Tongue (tissue), 2 donors: ENCODE data around the gene CD74. TPM values are rescaled to one million over a fixed set of nuclear protein-coding genes. Genes with fewer than 3 reads are reported as not detected.
A peak's percentile ranks its signal among the peaks of the same experiment; 100 is the strongest.
"Not testable (repeated sequence)": the region's sequence is repeated elsewhere in the genome, so short reads cannot be mapped to it uniquely, and the experiment has no call there.

Experiments used
- DNase-seq: peaks from one replicate; pipeline ENCODE4 v3.0.0-alpha.2; 2015
- total RNA-seq: library from RNA; depleted of rRNA; stranded (reverse); fragments of >200 nt; gene quantifications from one replicate; pipeline ENCODE4 v1.2.3, GENCODE V29; 2014

Gene CD74
- total RNA-seq, 1 donor from 2014 or later = 75.4 TPM

GRCh38 chr5:150441813-150442698, 29.3 kb upstream of the CD74 start:
- DNase-seq = peak; percentile 39

DNA sequence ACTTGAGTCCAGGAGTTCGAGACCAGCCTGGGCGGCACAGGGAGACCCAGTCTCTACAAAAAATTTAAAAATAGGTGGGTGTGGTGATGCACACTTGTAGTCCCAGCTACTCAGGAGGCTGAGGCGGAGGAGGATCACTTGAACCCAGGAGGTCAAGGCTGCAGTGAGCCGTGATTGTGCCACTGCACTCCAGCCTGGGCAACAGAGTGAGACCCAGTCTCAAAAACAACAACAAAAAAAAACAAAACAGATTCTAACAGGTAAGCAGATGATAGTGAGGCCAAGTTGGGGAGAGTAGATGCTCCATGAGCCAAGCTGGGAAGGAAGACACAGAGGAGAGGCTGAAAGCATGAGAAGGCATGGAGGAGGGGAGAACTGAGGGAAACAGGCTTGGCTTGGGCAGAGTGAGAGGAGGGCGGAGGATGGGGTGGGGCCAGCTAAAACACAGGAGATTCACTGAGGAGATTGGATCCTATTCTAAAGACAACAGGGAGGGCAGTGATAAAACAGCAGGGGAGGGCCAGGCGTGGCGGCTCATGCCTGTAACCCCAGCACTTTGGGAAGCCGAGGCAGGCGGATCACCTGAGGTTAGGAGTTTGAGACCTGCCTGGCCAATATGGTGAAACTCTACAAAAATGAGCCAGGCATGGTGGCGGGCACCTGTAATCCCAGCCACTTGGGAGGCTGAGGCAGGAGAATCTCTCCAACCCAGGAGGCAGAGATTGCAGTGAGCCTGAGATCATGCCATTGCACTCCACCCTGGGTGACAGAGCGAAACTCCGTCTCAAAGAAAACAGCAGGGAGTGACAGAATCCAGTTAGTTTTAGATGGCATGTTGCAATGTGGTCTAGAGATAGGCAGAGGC, 28.5 kb upstream of the CD74 start:
- DNase-seq = no peak

DNA sequence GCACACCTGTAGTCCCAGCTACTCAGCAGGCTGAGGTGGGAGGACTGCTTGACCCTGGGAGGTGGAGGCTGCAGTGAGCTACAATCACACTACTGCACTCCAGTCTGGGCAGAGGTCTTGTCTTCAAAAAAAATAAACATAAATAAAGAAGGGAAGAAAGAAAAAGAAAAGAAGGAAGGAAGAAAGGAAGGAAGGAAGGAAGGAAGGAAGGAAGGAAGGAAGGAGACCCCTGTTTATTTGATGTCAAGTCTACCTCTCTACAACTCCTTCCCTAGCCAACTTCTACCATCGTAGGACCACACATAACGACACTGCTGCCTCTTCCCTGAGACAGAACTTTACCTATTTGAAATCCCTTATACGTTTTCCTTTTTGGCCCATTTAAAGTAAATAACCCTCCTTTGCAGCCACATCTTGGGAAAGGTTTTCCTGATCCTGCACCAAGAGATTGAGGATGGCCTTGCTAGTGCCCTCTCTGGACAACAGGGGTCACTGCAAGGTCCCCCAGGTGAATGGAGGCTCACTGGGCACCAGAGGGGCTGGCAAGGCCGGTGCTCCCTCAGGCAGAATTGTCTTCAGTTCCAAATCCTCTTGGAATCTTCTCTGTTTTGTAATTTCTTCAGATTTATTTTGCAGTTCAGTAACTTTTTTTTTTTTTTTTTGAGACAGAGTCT, 26.3 kb upstream of the CD74 start:
- DNase-seq = no peak

GRCh38 chr5:150436141-150436680, 23.5 kb upstream of the CD74 start:
- DNase-seq = peak; percentile 94

DNA sequence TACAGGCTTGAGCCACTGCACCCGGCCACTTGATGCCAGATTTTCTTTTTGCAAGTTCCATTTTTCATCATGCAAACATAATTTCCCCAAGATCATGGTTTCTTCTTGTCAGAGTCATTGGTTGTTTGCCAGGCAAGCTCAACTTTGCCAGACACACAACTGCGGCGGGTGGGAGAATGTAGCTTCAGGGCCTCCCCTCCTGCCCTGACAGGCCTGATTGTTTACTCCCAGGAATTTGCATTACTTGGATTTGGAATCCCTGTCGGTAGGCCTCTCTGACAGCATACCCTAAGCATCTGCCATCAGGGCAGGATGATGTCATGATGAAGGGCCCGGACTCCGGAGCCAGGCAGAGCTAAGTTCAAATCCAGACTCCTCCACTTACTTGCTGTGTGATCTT, 21.8 kb upstream of the CD74 start:
- peak; percentile 81 for DNase-seq

DNA sequence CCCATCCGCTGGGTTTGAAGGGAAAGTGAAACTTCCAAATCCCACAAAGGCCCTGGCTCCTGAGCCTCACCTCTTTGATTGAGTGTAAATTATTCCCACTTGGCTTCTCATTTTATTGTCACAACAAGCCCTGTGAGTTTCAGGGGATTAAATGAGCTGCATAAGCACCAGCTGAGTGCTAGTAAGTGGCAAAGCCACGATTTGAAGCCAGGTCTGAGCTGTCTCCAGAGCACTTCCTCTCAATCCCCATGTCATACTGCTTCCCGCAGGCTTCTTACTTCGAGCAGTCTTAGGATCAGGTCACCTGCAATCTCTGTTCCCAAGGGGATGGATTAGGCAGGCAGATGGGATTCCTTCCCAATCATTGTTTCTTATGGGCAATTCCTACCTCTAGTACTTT, 18.9 kb upstream of the CD74 start:
- no peak for DNase-seq

- no peak for DNase-seq
These were observed 18.3 kb upstream of the CD74 start for GRCh38 chr5:150431048-150431447.

DNA sequence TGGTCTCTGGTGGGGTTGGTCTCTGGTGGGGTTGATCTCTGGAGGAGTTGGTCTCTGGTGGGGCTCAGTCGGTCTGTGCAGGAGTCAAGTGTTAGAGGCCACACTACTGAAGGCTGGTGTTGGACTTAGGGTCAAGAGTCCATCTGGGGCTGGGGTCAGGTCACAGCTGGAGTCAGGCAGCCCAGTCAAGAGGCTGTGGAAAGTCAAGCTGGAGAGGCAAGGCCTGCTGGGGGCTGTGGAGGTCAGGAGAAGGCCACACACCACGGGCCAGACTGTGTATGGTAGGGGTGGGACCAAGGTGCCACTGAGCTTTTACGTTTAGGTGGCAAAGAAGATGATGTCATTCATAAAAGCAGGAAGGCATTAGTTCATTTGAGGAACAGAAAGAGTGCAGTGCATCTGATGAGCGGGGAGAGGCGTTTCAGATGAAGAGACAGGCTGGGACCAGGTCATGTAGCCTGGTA, 16.7 kb upstream of the CD74 start:
- DNase-seq = no peak

DNA sequence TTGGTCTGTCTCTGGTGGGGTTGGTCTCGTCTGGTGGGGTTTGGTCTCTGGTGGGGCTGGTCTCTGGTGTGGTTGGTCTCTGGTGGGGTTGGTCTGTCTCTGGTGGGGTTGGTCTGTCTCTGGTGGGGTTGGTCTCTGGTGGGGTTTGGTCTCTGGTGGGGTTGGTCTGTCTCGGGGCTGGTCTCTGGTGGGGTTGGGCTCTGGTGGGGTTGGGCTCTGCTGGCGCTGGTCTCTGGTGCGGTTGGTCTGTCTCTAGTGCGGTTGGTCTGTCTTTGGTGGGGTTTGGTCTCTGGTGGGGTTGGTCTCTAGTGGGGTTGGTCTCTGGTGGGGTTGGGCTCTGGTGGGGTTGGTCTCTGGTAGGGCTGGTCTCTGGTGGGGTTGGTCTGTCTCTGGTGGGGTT, 16.3 kb upstream of the CD74 start:
- no peak for DNase-seq

DNA sequence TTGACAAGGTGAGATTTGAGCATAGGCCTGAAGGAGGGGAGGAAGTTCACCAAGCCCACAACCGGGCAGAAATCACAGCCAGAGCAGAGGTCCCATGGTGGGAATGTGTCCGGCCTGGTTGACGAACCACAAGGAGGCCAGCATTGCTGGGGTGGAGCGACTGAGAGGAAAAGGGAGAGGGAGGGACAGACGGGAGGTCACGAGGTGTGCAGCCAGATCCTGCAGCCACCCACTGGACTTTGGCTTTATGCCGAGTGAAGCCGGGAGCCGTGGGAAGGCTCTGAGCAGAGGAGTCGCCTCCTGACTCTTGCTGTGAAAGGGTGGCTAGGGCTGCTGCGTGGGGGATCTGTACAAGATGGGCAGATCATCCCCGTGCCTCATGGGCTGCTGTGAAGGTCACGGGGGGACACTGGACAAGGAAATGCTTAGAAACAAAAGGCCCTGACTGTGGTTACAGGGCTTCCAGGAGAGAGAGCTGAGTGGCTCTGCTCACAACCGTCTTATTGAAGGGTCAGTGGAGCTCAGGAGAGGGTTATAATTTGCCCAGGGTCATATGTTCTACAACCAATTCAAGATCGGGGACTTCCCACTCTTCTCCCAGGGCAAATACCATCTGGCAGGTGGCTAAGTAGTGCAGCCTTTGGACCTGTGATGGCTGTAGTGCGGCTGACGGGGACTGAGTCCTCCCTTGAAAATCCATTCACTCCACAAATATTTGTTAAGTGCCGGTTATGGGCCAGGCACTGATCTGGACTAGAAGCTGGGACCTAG, 15.6 kb upstream of the CD74 start:
- no peak for DNase-seq

DNA sequence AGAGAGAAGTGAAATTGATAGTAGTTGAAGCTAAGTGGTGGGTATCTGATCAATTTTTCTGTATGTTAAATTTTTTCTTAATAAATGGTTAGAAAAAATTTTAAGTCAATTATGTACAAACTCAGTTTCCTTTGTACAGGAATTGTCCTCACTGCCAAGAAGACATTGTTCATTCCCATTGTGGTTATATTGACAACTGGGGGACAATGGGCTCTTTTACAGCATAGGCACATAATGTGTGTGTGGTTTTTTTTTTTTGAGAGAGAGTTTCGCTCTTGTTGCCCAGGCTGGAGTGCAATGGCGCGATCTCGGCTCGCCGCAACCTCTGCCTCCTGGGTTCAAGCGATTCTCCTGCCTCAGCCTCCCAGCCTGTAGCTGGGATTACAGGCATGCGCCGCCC, 13.5 kb upstream of the CD74 start:
- DNase-seq = not testable (repeated sequence)

DNA sequence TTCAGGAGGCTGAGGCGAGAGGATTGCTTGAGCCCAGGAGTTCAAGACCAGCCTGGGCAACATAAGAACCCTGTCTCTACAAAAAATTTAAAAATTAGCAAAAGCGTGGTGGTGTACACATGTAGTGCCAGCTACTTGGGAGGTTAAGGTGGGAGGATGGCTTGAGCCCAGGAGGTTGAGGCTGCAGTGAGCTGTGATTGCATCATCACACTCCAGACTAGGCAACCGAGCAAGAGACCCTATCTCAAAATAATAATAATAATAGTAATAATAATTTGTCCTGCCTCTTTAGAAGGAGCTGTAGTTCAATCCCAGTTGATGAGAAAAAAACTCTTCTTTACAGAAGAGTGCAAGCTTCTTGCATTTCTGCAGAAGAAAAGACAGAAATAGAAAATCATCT, 10.0 kb upstream of the CD74 start:
- DNase-seq = no peak

- DNase-seq = no peak
These were observed 9.4 kb upstream of the CD74 start for GRCh38 chr5:150422075-150422474.

DNA sequence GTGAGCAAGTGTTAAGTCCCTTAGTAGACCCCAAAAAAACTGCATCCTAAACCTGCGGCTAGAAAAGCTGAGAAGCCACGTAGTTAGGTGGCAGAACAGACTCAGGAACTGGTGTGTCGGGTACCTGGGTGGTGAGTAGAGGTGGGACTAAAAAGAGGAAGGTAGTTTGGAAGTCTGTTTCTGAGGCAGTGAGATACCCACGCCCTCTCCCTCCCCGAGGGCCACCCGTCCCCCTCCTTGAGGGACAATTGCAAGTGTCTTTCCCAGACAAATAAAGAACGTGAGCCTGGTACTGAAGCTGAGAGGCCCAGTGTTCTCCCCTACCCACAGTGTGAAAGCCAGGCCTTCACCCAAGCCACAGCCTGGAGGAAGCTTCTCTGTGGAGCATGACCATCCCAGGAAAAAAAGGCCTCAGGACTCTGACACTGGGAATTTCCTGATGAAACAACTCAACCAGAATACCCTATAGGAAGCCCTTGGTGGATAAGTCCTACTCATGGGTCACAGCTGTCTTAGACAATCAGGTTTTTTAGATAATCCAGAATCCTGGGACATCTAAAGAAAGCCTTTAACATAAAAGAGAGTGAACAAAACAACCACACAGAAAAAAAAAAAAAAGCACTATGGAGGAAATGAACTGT, 7.0 kb upstream of the CD74 start:
- no peak for DNase-seq

DNA sequence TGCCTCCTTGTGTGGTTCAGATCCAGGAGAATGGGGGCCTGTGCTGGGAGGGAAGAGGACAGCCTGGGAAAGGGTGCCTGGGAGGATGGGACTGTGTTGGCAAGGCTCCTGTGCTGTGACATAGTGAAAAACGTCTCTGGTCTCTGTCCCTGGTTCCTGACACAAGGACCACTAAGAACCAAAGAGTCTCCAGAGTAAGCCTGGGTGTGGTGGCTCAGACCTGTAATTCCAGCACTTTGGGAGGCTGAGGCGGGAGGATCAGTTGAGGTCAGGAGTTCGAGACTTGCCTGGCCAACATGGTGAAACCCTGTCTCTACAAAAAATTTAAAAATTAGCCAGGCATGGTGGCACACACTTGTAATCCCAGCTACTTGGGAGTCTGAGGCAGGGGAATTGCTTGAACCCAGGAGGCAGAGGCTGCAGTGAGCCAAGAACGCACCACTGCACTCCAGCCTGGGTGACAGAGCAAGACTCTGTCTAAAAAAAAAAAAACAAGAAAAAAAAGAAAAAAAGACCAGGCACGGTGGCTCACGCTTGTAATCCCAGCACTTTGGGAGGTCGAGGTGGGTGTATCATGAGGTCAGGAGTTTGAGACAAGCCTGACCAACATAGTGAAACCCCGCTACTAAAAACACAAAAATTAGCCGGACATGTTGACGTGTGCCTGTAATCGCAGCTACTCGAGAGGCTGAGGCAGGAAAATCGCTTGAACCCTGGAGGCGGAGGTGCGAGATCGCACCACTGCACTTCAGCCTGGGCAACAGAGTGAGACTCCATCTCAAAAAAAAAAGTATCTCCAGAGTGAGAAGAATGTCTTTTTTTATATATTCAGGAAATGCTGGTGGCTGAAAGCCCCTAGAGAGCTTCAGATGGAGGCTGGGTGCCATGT, 1.4 kb upstream of the CD74 start:
- not testable (repeated sequence) for DNase-seq

DNA sequence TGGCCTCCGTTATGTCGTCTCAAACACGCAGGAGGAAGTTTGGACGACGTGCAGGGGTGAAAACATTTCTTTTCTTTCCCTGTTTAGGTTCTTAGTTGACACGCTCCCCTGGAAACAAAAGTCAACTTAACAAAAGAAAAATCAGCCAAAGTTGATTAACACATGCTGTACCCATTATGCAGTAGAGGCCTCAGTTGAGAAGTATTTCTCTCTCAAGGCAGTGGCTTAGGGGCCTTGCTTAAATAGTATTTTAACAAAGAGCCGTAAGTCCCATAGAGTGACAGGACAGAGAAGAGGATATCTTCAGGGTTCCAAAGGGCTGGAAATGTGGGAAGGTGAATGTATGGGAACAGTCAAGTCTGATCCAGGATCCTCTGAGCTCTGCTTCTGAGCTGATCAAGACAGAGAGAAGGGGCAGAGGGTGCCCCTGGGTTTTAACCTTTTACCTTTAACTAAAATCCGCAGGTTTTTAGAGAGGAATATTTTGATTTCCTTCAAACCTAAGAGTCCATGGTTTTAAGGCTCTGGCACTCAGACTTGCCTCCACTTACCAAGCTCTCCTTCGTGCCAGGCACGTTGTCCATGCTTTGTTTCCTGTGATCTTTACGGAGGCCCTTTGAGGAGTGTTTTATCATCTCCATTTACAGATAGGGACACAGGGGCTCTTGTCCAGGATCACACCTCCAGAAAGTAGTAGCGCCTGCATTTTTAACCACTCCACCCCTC, 629 bp upstream of the CD74 start:
- no peak for DNase-seq

DNA sequence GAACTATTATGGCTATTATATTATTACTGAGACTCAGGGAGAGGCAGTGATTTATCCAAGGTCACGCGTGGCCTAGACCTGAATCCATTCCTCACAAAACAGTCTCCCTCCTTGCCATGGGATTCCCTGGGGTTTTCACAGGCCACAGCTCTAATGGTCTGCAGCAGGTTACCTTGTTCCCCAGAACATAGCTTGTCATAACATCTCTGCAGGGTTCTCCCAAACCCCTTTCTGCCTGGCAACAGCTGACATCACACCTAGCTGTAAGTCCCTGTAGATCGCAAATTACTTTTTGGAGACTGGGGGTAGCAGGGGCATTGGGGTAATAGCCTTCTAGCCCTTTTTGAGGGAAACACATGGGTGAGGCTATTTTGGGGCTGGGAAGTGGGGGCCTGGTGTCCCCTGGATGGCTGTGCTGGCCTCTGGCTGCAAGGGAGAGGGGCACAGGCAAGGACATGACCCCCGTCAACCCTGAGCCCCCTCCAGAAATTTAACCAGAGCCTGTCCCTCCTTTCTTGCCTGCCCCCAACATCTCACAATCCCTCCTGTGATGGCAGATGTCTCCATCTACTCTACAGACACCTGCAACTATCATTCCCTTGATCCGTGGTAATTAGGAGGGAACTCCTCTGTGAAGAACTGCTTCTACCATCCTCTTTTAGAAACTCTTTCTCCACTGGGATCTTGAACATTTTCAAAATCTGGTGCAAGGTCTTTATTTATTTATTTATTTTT, 1.3 kb downstream of the CD74 start:
- peak; percentile 8 for DNase-seq

GRCh38 chr5:150410524-150411244, 2.0 kb downstream of the CD74 start:
- DNase-seq = peak; percentile 90
